Neural progenitor cell (in vitro differentiated cells): ENCODE results near the gene IMP4.

ENCODE experiments used
- EZH2phosphoT487 ChIP-seq: fragments of 200-600 bp; sonication (generic); IDR thresholded peaks from 2 replicates; pipeline ENCODE4 v1.6.1; 2017; ENCODE audit warnings: antibody characterized with exemption
- TF ChIP-seq, protein P1 (sequence below): fragments of 200-600 bp; sonication (generic); IDR thresholded peaks from 2 replicates; pipeline ENCODE4 v1.5.1; 2017; ENCODE audit warnings: antibody characterized with exemption, mild to moderate bottlenecking

GRCh38 chr2:130351711-130352110, 9.0 kb downstream of the IMP4 start:
- TF ChIP-seq, protein P1, sequence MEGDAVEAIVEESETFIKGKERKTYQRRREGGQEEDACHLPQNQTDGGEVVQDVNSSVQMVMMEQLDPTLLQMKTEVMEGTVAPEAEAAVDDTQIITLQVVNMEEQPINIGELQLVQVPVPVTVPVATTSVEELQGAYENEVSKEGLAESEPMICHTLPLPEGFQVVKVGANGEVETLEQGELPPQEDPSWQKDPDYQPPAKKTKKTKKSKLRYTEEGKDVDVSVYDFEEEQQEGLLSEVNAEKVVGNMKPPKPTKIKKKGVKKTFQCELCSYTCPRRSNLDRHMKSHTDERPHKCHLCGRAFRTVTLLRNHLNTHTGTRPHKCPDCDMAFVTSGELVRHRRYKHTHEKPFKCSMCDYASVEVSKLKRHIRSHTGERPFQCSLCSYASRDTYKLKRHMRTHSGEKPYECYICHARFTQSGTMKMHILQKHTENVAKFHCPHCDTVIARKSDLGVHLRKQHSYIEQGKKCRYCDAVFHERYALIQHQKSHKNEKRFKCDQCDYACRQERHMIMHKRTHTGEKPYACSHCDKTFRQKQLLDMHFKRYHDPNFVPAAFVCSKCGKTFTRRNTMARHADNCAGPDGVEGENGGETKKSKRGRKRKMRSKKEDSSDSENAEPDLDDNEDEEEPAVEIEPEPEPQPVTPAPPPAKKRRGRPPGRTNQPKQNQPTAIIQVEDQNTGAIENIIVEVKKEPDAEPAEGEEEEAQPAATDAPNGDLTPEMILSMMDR, result no peak
- TF ChIP-seq EZH2phosphoT487, result no peak
